ENCODE measurements around the gene TNFRSF1B.

TNFRSF1B gene

GRCh38 chr1:12172042-12172851, 5.5 kb downstream of the TNFRSF1B start:
- POLR2A ChIA-PET = interaction anchor here (0.9 kb wide), 1 partner anchor 24 kb away, joined by 3 read pairs; no protein-coding TSS in a partner anchor
- no peak for DNase-seq (ENCODE audit: extremely low spot score)
- TF ChIP-seq, protein P1, sequence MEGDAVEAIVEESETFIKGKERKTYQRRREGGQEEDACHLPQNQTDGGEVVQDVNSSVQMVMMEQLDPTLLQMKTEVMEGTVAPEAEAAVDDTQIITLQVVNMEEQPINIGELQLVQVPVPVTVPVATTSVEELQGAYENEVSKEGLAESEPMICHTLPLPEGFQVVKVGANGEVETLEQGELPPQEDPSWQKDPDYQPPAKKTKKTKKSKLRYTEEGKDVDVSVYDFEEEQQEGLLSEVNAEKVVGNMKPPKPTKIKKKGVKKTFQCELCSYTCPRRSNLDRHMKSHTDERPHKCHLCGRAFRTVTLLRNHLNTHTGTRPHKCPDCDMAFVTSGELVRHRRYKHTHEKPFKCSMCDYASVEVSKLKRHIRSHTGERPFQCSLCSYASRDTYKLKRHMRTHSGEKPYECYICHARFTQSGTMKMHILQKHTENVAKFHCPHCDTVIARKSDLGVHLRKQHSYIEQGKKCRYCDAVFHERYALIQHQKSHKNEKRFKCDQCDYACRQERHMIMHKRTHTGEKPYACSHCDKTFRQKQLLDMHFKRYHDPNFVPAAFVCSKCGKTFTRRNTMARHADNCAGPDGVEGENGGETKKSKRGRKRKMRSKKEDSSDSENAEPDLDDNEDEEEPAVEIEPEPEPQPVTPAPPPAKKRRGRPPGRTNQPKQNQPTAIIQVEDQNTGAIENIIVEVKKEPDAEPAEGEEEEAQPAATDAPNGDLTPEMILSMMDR (IDR thresholded peaks at IDR 0.05; ENCODE audit: control extremely low read depth, extremely low read depth, low read depth, missing control alignments) = no peak
- CTCF ChIA-PET = interaction anchor here (0.7 to 1.6 kb wide), 3 partner anchors 11 to 24 kb away, joined by 3 to 4 read pairs (median 3); no protein-coding TSS in a partner anchor

DNA sequence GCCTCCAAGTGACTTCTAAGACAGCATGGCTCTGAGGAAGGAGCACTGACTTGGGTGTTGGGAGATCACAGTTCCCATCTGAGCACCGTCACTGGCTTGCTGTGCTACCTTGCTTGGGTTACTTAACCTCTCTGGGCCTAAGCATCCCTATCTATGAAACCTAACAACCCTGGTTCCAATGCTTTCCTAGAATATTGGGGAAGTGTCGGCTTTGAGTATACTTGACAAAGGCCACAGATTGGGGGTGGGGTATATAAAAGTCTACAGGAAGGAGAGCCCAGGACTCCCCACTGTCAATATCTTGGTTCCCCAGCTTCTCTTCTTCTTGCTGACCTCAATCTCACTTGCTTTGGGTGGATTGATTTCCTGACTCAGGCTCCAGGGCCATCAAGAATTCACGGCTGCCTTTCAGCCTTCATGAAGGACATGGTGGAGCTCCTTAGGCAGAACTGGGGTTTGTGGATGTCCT, 6.3 kb downstream of the TNFRSF1B start:
- TF ChIP-seq, protein P1 (IDR thresholded peaks at IDR 0.05; ENCODE audit: control extremely low read depth, extremely low read depth, low read depth, missing control alignments) = no peak
- CTCF ChIA-PET = interaction anchor here (1.0 to 1.6 kb wide), 4 partner anchors 10 to 49 kb away, joined by 3 to 4 read pairs (median 4); no protein-coding TSS in a partner anchor
- DNase-seq (ENCODE audit: extremely low spot score) = no peak
- POLR2A ChIA-PET = no interaction called here

DNA sequence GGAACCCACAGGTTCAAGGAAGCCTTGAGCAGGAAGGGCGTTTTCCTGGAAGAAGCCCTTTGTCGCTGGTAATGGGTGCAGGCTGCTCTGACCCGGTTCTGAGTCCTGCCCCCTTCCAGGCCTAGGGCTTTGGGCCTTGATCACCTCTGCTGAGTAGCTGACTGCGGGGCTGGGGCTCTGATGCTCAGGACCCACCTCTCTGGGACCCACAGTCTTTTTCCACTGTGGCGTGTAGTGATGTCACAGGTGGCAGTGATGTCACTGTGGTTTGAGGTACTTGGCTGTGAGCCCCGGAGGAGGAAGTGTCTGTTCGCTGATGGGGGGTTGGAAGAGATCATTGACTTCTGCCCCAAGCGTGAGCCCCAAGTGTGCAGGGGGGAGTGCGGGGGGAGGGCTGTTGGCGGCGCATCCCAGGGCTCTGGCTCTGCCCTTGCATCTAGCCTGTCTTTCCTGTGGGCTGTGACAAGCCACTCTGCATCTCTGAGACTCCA, 6.9 kb downstream of the TNFRSF1B start:
- CTCF ChIA-PET = interaction anchor here (0.7 to 1.3 kb wide), 4 partner anchors 9 to 49 kb away, joined by 3 to 4 read pairs (median 3); no protein-coding TSS in a partner anchor
- POLR2A ChIA-PET = no interaction called here
- DNase-seq (ENCODE audit: extremely low spot score) = peak; percentile 60
- TF ChIP-seq, protein P1 (IDR thresholded peaks at IDR 0.05; ENCODE audit: control extremely low read depth, extremely low read depth, low read depth, missing control alignments) = no peak

DNA sequence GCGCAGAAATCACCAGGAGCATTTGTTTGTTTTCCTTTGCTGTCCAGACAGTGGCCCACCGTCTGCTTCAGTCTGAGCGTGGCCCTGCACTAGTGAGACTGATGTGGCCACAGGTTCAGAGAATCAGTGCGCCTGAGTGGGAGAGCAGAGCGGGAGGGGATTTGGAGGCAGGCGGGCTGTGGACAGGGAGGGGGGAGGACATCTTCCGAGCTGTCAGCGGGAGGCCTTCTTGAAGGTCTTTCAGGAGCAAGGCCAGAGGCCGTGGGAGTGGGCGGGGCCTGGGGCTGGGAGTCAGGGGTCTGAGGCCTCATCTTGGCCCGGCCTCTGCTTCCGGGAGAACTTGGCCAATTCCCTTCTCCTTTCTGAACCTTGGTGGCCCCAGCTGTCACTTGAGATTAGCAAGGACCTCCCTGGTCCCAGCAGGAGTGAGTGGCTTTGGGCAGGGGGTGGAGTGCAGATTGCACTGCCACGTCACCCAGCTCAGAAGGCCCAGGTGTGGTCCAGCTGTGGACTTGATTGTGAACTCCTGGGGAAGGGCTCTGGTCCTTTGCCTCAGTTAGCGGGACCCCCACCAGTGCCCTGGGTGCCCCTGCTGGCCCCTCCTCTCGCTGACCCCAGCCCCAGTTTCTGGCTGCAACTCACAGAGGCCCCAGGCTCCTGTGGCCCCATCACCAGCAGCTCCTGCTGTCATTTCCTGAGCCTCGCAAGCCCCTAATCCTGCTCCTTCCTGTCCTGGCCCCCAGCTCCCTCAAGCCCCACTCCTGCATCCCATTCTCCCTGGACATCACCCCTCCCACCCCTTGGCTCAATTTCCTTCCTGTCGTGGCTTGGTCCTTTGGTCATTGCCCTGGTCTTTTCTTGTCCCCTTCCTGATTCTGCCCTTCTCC, 8.4 kb downstream of the TNFRSF1B start:
- TF ChIP-seq, protein P1 (IDR thresholded peaks at IDR 0.05; ENCODE audit: control extremely low read depth, extremely low read depth, low read depth, missing control alignments) = no peak
- no peak for DNase-seq (ENCODE audit: extremely low spot score)
- ChIA-PET CTCF (interaction anchor here (1.1 to 1.7 kb wide), 2 partner anchors 24 to 49 kb away, joined by 3 read pairs; no protein-coding TSS in a partner anchor), POLR2A (no interaction called here)

DNA sequence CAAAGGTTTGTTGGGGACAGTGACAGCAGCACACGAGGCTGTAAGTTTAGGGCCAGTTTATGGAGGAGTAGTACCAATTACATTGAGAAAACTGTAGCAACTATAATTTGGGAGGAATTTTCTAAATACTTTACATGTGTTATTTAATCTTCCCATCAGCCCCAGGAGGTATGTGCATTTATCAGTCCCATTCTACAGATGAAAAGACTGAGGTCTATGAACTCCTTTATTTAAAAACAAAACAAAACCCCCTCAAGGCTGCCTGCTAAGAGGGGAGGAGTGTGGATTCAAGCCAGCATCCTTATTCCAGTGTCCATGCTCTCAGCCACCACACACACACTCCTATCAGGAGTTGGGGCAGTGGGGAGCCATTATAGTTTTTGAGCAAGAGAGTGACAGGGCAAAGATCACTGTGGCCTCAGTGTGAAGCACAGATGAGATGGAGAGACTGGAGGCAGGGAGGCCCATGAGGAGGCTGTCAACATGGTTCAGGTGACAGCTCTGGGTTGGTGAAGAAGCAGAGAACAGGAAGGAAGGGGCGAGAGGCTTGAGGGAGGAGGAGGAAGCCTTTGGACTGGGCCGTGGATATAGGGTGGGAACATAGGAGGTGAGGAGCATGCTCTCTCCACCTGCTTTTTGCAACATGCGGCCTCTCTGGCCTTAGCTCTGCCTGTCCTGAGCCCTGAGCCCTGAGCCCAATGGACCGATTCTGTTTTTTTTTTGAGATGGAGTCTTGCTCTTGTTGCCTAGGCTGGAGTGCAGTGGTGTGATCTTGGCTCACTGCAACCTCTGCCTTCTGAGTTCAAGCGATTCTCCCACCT, 9.7 kb downstream of the TNFRSF1B start:
- POLR2A ChIA-PET = interaction anchor here (1.4 kb wide), 1 partner anchor 27 kb away, joined by 6 read pairs; no protein-coding TSS in a partner anchor
- CTCF ChIA-PET = interaction anchor here (1.0 to 1.7 kb wide), 3 partner anchors 9 to 52 kb away, joined by 3 to 10 read pairs (median 3); no protein-coding TSS in a partner anchor
- no peak for DNase-seq (ENCODE audit: extremely low spot score)
- TF ChIP-seq, protein P1 (IDR thresholded peaks at IDR 0.05; ENCODE audit: control extremely low read depth, extremely low read depth, low read depth, missing control alignments) = no peak

Data from GM10248 (cell line).